GM12891 (cell line): Measurements from ENCODE around the gene EIF3D.

Experiments used
- POLR2A ChIP-seq: IDR thresholded peaks from 2 replicates; pipeline ENCODE4 v1.6.1; 2011; ENCODE audit warnings: low read depth, low read length, control low read depth
- POLR2AphosphoS5 ChIP-seq: IDR thresholded peaks from 2 replicates; pipeline ENCODE4 v1.6.1; 2011; ENCODE audit warnings: low read depth, low read length, control low read depth

- TF ChIP-seq POLR2A (no peak), POLR2AphosphoS5 (no peak)
Observed at GRCh38 chr22:36546092-36546804, 17.3 kb upstream of the EIF3D start.
